CD4-positive, alpha-beta T cell treated with Interleukin-4 for 1 hour (primary cell): Measurements from ENCODE around the gene LZTS3.
"Not testable (repeated sequence)": the region's sequence is repeated elsewhere in the genome, so short reads cannot be mapped to it uniquely, and the experiment has no call there.

Experiments used
- DNase-seq, 2 donors: peaks; one replicate each; pipeline ENCODE4 v3.0.0-alpha.2; 2020 to 2022

LZTS3 gene

GRCh38 chr20:3133155-3133554, 40.2 kb downstream of the LZTS3 start:
- DNase-seq = no peak

- DNase-seq = no peak
These were observed 43.2 kb downstream of the LZTS3 start for GRCh38 chr20:3130051-3130600.

- DNase-seq = no peak
These were observed 44.3 kb downstream of the LZTS3 start for GRCh38 chr20:3129094-3129493.

- no peak for DNase-seq
These were observed 44.9 kb downstream of the LZTS3 start for GRCh38 chr20:3128275-3128984.

GRCh38 chr20:3126527-3126859, 46.9 kb downstream of the LZTS3 start:
- DNase-seq = no peak

- DNase-seq = not testable (repeated sequence)
These were observed 47.4 kb downstream of the LZTS3 start for GRCh38 chr20:3125776-3126526.

DNA sequence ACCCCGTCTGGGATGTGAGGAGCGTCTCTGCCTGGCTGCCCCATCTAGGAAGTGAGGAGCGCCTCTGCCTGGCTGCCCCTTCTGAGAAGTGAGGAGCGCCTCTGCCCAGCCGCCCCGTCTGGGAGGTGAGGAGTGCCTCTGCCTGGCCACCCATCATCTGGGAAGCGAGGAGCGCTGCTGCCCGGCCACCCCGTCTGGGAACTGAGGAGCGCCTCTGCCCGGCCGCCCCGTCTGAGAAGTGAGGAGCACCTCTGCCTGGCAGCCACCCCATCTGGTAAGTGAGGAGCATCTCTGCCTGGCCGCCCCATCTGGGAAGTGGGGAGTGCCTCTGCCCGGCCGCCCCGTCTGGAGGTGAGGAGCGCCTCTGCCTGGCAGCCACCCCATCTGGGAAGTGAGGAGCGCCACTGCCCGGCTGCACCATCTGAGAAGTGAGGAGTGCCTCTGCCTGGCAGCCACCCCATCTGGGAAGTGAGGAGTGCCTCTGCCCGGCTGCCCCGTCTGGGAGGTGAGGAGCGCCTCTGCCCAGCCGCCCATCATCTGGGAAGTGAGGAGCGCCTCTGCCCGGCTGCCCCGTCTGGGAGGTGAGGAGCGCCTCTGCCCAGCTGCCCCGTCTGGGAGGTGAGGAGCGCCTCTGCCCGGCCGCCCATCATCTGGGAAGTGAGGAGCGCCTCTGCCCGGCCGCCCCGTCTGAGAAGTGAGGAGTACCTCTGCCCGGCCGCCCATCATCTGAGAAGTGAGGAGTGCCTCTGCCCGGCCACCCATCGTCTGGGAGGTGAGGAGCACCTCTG, 48.4 kb downstream of the LZTS3 start:
- DNase-seq = not testable (repeated sequence)

DNA sequence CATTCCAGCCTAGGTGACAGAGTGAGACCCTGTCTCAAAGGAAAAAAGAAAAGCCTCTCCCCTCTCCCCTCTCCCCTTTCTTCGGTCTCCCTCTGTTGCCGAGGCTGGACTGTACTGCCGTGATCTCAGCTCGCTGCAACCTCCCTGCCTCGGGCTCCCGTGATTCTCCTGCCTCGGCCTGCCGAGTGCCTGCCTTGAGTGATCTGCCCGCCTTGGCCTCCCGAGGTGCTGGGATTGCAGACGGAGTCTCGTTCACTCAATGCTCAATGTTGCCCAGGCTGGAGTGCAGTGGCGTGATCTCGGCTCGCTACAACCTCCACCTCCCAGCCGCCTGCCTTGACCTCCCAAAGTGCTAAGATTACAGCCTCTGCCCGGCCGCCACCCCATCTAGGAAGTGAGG, 49.2 kb downstream of the LZTS3 start:
- not testable (repeated sequence) for DNase-seq

- DNase-seq = no peak
These were observed 49.8 kb downstream of the LZTS3 start for GRCh38 chr20:3123542-3123941.

DNA sequence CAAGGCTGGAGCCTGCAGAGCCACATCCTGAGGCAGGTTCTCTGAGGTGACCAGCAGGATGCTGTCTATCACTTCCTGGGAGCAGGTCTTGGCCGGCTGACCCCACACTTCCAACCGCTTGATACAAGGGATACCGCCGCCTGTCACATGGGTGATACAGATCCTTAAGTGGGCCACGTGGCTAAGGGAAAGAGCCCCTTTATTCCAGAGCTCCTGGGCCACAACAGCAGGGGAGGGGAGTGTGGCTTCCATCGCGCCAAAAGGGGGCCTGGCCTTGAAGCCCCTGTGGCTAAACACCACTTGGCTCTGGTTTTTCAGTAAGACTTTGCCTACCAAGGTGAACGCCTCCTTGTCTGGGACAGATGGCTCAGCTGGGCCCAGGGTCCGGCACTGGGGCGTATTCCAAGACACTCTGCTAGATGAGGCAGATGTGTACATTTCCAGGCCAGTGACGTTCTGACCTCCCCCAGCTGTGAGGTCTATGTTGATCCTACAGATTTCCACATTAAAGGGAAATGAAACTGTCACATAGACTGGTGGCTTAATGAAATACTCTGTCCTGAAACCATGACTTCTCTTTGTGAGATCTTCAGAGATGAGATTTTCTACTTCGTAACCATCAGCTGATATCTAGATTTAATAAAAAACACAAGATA, 51.3 kb downstream of the LZTS3 start:
- DNase-seq = no peak

DNA sequence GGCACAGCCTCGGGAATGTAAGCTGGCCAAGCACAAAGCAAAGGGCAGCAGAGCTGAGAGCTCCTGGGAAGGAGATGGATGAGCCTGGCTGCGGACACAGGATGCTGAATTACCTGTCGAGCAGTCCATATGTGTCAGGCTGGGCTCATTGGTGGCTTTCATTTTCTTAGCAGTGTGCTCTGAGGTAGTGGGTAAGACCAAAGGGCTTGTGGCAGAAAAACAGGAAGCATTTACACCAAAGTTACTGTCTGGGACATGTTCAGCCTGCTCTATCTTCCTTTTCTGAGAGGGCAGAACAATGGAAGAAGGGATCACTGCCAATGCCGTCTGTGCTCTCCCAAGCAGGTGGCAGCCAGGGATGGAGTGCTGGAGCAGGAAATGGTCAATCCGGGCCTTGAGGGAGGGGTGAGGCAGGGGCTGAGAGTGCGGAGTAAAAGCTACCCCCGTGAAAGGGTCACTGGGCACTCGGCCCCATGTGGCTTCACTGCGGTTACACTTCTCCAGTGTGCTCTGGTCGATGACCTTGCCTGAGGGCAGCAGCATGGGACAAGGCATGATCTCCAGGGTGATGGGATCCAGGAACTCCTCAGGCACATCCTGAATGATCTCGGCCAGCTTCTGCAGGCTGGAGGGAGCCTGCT, 52.0 kb downstream of the LZTS3 start:
- DNase-seq = peak; percentile 42 to 47

DNA sequence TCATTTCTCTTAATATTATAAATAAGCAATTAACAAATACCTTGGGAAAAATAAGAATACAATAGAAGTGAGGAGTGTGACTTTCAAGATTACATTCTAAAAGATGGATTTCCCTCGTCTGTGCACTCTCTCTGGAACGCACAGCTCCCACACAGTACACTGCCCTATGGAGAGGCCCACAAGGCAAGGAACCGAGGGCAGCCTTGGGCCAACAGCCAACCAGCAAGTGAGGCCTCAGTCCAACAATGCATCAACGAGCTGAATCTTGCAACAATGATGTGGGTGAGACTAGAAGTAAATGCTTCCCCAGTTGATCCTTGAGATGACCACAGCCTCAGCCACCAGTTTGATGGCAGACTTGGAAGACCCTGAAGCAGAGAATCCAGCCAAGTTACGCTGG, 54.3 kb downstream of the LZTS3 start:
- no peak for DNase-seq

DNA sequence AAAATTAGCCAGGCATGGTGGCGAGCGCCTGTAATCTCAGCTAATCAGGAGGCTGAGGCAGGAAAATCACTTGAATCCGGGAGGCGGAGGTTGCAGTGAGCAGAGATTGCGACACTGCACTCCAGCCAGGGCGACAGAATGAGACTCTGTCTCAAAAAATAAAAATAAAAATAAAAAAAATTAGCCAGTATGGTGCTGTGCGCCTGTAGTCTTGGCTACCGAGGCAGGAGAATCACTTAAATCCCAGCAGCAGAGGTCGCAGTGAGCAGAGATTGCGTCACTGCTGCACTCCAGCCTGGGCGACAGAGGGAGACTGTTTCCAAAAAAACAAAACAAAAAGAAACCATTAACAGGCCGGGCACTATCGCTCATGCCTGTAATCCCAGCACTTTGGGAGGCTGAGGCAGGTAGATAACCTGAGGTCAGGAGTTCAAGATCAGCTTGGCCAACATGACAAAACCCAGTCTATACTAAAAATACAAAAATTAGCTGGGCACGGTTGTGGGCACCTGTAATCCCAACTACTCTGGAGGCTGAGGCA, 55.4 kb downstream of the LZTS3 start:
- DNase-seq = peak; percentile 60 to 71

- DNase-seq = no peak
These were observed 57.0 kb downstream of the LZTS3 start for GRCh38 chr20:3116341-3116740.

DNA sequence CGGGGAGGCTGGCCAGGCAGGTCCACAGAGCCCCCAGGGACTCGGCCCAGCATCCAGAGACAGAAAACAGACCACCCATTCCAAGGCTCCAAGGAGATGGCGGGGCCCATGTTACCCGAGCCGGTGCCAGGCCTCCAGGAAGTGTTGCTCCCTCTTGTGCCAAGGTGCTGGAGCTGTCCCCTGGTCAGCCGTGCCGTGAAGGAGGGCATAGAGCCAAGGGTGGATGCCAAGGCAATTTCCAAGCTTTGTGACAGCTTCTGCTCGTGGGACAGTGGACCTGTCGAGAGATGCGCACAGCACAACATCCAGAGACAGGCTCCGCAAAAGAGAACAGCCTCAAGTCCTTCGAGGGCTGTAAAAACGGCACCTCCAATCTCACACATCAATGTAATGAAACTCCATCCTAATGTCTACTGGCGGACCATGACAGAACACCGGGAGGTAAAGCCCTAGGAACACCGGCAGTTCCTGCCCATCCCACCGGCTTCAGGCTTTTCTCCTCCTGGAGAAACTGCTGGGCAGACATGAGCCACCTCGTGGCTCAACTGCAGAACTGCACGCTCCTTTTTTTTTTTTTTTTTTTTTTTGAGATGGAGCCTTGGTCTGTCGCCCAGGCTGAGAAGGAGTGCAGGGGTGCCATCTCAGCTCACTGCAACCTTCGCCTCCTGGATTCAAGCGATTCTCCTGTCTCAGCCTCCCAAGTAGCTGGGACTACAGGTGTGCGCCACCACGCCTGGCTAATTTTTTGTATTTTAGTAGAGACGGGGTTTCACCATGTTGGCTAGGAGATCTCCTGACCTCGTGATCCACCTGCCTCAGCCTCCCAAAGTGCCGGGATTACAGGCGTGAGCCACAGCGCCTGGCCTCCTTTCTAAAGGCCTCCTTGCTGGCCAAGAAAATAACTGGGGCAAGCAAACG, 57.9 kb downstream of the LZTS3 start:
- DNase-seq = peak; percentile 35 to 37
